ENCODE data around the gene NEK2.

DNA sequence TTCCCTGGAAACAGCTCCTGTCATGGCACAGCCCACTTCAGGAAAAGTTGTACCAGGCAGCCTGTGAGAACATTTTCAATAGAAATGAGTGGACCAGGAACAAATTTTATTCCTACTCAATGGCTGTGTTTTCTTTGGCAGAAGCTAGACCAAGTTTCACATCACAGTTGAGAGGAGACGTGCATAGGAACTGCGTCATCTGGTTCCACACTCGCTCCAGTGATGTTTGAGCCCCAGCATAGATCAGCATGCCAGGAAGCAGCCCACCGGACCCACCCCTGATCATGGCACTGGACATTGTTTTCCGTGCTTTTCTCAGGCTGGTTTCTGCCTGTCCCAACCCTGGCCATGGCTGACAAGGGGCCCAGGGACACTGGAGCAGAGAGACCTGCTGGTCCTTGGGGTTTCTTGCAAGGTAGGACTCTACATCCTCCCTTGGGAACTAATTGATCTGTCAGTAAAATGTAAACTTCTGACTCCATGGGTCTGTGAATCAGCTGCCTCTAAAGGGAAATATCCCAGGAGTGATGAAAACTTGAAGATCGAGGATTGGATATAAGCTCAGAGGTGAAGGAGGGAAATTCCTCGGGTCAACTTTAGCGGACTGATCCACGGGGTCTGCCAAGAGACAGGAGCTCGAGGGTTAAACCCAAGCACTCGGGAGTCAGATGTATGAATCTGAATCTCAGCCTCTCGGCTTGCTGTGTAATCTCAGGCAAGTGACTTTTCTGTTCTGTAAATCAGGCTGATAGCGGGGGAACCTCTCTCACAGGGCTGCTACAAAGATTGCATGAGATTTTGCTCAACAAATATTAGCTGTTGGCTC, 35.7 kb downstream of the NEK2 start:
- TF ChIP-seq, protein P1, sequence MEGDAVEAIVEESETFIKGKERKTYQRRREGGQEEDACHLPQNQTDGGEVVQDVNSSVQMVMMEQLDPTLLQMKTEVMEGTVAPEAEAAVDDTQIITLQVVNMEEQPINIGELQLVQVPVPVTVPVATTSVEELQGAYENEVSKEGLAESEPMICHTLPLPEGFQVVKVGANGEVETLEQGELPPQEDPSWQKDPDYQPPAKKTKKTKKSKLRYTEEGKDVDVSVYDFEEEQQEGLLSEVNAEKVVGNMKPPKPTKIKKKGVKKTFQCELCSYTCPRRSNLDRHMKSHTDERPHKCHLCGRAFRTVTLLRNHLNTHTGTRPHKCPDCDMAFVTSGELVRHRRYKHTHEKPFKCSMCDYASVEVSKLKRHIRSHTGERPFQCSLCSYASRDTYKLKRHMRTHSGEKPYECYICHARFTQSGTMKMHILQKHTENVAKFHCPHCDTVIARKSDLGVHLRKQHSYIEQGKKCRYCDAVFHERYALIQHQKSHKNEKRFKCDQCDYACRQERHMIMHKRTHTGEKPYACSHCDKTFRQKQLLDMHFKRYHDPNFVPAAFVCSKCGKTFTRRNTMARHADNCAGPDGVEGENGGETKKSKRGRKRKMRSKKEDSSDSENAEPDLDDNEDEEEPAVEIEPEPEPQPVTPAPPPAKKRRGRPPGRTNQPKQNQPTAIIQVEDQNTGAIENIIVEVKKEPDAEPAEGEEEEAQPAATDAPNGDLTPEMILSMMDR (IDR thresholded peaks at IDR 0.05): no peak
- no peak for TF ChIP-seq POLR2A (IDR thresholded peaks at IDR 0.05)
- TF ChIP-seq POLR2AphosphoS5 (IDR thresholded peaks at IDR 0.05; ENCODE audit: insufficient read depth in 1 of 2, low read depth in 1 of 2): no peak
